ENCODE results near the gene RASSF4.

GRCh38 chr10:44921506-44921905, 38.1 kb upstream of the RASSF4 start:
- TF ChIP-seq CTCF (optimal IDR thresholded peaks at IDR 0.05 in 1 of 3, IDR thresholded peaks at IDR 0.05 in 1 of 3, conservative IDR thresholded peaks at IDR 0.05 in 1 of 3; ENCODE audit: extremely low read depth in 1 of 3, insufficient read depth in 2 of 3, low read length in 3 of 3) (no peak), EZH2 (IDR thresholded peaks at IDR 0.05; ENCODE audit: low read length) (no peak)
